Heart left ventricle (tissue), 13 donors: ENCODE measurements around the gene FGA.

Experiments
- POLR2A ChIP-seq, 2 donors: fragments of 450-650 bp; IDR thresholded peaks; one replicate each; pipeline ENCODE4 v1.6.1; 2017; ENCODE audit warnings: antibody characterized with exemption in 2 of 2, mild to moderate bottlenecking in 2 of 2, moderate library complexity in 2 of 2
- TF ChIP-seq, protein P1 (sequence below), 12 donors: fragments of 200-600 bp; sonication (generic) in 4 of 12; IDR thresholded peaks; one replicate each; pipeline versions ENCODE4 v1.5.0 to v1.8.0; 2018 to 2022; ENCODE audit warnings: antibody characterized with exemption in 12 of 12, mild to moderate bottlenecking in 5 of 12
- donor health status: ischemic (EF 13 %, LVEDD 7.1; RV severe dilation, severe dysfunction).
- donor health status: DM: no; HTN: yes; CAD: no.
- donor health status: DM: no; HTN: no; CAD: no.
- donor health status: ischemic (EF 25% LVEDD 6.9; RV normal size, moderate dysfunction).
- donor health status: ischemic (EF 25% LVEDD 5.7; RV mildly dilated, moderate dysfunction).
- donor health status: ischemic (EF 35%, LVEDD 5.7; RV mildly dilated, moderate dysfunction).
- donor health status: nonischemic (EF 11% LVEDD 7.7; RV severe dilation, severe dysfunction).
- donor health status: DM: yes; HTN: yes; CAD: no.
- donor health status: PGD.
- donor health status: ischemic (EF 29% LVEDD 5.4; RV normal size, mild dysfunction).
- donor health status: nonischemic (EF 23%, LVEDD 6.1; RV moderate dilation, normal function).

DNA sequence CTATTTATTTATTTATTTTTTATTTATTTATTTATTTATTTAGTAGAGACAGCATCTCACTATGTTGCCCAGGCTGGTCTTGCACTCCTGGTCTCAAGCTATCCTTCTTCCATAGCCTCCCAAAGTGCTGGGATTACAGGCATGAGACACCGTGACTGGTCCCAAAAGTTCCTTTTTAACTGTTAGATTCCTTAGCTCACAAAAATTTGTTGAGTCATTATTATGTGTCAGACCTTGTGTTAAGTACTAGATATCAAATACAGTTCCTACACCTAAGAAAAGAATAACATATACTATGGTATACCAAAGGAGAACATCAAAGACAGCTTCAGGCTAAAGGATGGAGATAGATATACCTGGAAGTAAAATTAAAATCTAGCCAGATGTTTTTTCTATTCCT is 11.6 kb downstream of the FGA start:
- TF ChIP-seq, protein P1, sequence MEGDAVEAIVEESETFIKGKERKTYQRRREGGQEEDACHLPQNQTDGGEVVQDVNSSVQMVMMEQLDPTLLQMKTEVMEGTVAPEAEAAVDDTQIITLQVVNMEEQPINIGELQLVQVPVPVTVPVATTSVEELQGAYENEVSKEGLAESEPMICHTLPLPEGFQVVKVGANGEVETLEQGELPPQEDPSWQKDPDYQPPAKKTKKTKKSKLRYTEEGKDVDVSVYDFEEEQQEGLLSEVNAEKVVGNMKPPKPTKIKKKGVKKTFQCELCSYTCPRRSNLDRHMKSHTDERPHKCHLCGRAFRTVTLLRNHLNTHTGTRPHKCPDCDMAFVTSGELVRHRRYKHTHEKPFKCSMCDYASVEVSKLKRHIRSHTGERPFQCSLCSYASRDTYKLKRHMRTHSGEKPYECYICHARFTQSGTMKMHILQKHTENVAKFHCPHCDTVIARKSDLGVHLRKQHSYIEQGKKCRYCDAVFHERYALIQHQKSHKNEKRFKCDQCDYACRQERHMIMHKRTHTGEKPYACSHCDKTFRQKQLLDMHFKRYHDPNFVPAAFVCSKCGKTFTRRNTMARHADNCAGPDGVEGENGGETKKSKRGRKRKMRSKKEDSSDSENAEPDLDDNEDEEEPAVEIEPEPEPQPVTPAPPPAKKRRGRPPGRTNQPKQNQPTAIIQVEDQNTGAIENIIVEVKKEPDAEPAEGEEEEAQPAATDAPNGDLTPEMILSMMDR (IDR thresholded peaks at IDR 0.05) = no peak
- TF ChIP-seq POLR2A (IDR thresholded peaks at IDR 0.05) = no peak
